Liver (tissue), 9 donors: ENCODE data around the gene CUBN. TPM values are rescaled to one million over a fixed set of nuclear protein-coding genes. Genes with fewer than 3 reads are reported as not detected.

Experiments
- DNase-seq: peaks from one replicate; pipeline ENCODE4 v3.0.0-alpha.2; 2017; ENCODE audit warnings: low spot score
- H3K27ac ChIP-seq, 2 donors: one replicate each; pipeline ENCODE4 v1.7.0; 2013; ENCODE audit warnings: inconsistent platforms in 2 of 2, low read length in 2 of 2, control low read depth in 1 of 2, low read depth in 1 of 2, mild to moderate bottlenecking in 1 of 2
- H3K27me3 ChIP-seq, 4 donors: one replicate each; pipeline versions ENCODE4 v1.6.1 to v1.7.0; 2013; ENCODE audit warnings: low read length in 3 of 4, inconsistent platforms in 1 of 4, mild to moderate bottlenecking in 1 of 4, moderate library complexity in 1 of 4; ENCODE audit not compliant: control insufficient read depth in 4 of 4, insufficient read depth in 4 of 4
- H3K36me3 ChIP-seq, 4 donors: one replicate each; pipeline versions ENCODE4 v1.6.1 to v1.7.0; 2013; ENCODE audit warnings: low read length in 3 of 4, mild to moderate bottlenecking in 3 of 4, low read depth in 1 of 4, moderate library complexity in 1 of 4; ENCODE audit not compliant: control insufficient read depth in 4 of 4, insufficient read depth in 3 of 4
- H3K4me1 ChIP-seq, 4 donors: one replicate each; pipeline versions ENCODE4 v1.6.1 to v1.7.0; 2013; ENCODE audit warnings: low read length in 3 of 4, mild to moderate bottlenecking in 3 of 4, moderate library complexity in 1 of 4; ENCODE audit not compliant: control insufficient read depth in 4 of 4, insufficient read depth in 4 of 4
- H3K4me3 ChIP-seq, 3 donors: one replicate each; pipeline versions ENCODE4 v1.6.1 to v1.7.0; 2013; ENCODE audit warnings: low read length in 3 of 3, control low read depth in 1 of 3, low read depth in 1 of 3, mild to moderate bottlenecking in 1 of 3
- H3K9ac ChIP-seq, 2 donors: one replicate each; pipeline ENCODE4 v1.7.0; 2013; ENCODE audit warnings: low read length in 2 of 2, mild to moderate bottlenecking in 2 of 2, moderate library complexity in 2 of 2, control low read depth in 1 of 2, low read depth in 1 of 2
- H3K9me3 ChIP-seq, 4 donors: one replicate each; pipeline versions ENCODE4 v1.6.1 to v1.7.0; 2013; ENCODE audit warnings: low read length in 3 of 4; ENCODE audit not compliant: control insufficient read depth in 4 of 4
- ATF3 ChIP-seq: IDR thresholded peaks from 2 replicates; pipeline ENCODE4 v1.6.1; 2016; ENCODE audit warnings: antibody characterized with exemption
- CTCF ChIP-seq: fragments of 150-350 bp; IDR thresholded peaks from 2 replicates; pipeline ENCODE4 v1.5.1; 2017; ENCODE audit warnings: improper control_type of control experiment, low read depth, low read length; ENCODE audit not compliant: missing input control
- EGR1 ChIP-seq, 2 donors: IDR thresholded peaks; 2 replicates each; pipeline ENCODE4 v1.6.1; 2016 to 2018; ENCODE audit warnings: antibody characterized with exemption in 2 of 2, low read depth in 2 of 2
- FOXA1 ChIP-seq: IDR thresholded peaks from 2 replicates; pipeline ENCODE4 v1.6.1; 2016; ENCODE audit warnings: antibody characterized with exemption
- FOXA2 ChIP-seq: IDR thresholded peaks from 2 replicates; pipeline ENCODE4 v1.6.1; 2016; ENCODE audit warnings: antibody characterized with exemption
- GABPA ChIP-seq, 2 donors: IDR thresholded peaks in 1 of 2; conservative IDR thresholded peaks in 1 of 2; 2 replicates each; pipeline ENCODE4 v1.6.1; 2016; ENCODE audit warnings: antibody characterized with exemption in 2 of 2, mild to moderate bottlenecking in 1 of 2, moderate library complexity in 1 of 2
- HNF4A ChIP-seq, 2 donors: conservative IDR thresholded peaks; 2 replicates each; pipeline ENCODE4 v1.6.1; 2016; ENCODE audit warnings: antibody characterized with exemption in 2 of 2, mild to moderate bottlenecking in 2 of 2
- HNF4G ChIP-seq: IDR thresholded peaks from 2 replicates; pipeline ENCODE4 v1.6.1; 2016; ENCODE audit warnings: antibody characterized with exemption
- JUND ChIP-seq, 2 donors: IDR thresholded peaks; 2 replicates each; pipeline ENCODE4 v1.6.1; 2016; ENCODE audit warnings: antibody characterized with exemption in 2 of 2
- MAX ChIP-seq: IDR thresholded peaks from 2 replicates; pipeline ENCODE4 v1.6.1; 2016; ENCODE audit warnings: antibody characterized with exemption
- NR2F2 ChIP-seq: IDR thresholded peaks from 2 replicates; pipeline ENCODE4 v1.6.1; 2016; ENCODE audit warnings: antibody characterized with exemption
- RAD21 ChIP-seq, 2 donors: IDR thresholded peaks; 2 replicates each; pipeline ENCODE4 v1.6.1; 2016; ENCODE audit warnings: antibody characterized with exemption in 2 of 2, mild to moderate bottlenecking in 2 of 2
- RXRA ChIP-seq, 2 donors: IDR thresholded peaks; 2 replicates each; pipeline ENCODE4 v1.6.1; 2017 to 2018; ENCODE audit warnings: antibody characterized with exemption in 2 of 2, mild to moderate bottlenecking in 1 of 2
- SP1 ChIP-seq: IDR thresholded peaks from 2 replicates; pipeline ENCODE4 v1.6.1; 2018; ENCODE audit warnings: antibody characterized with exemption, mild to moderate bottlenecking
- TAF1 ChIP-seq: conservative IDR thresholded peaks from 2 replicates; pipeline ENCODE4 v1.6.1; 2016; ENCODE audit warnings: antibody characterized with exemption, mild to moderate bottlenecking
- YY1 ChIP-seq: IDR thresholded peaks from 2 replicates; pipeline ENCODE4 v1.6.1; 2016; ENCODE audit warnings: antibody characterized with exemption, mild to moderate bottlenecking
- ZBTB33 ChIP-seq: IDR thresholded peaks from 2 replicates; pipeline ENCODE4 v1.6.1; 2016; ENCODE audit warnings: antibody characterized with exemption
- WGBS: extraction: QIAGEN DNeasy Blood & Tissue Kit; methylation state at CpG from one replicate; pipeline ENCODE4 v1.1.7; 2013; 5-methylcytosine and 5-hydroxymethylcytosine counted together
- polyA plus RNA-seq, 2 donors: library from polyadenylated mRNA; stranded (reverse) in 1 of 2; unstranded in 1 of 2; fragments of 200-250 nt in 1 of 2; fragments of >200 nt in 1 of 2; fragmentation: Nextera tagmentation in 1 of 2; extraction: Ambion mirVana in 1 of 2; gene quantifications; one replicate each; pipeline versions ENCODE4 v1.2.1 to v1.2.3, GENCODE V29; 2013 to 2015
- total RNA-seq, 2 donors: library from RNA; depleted of rRNA; stranded (reverse); fragments of >200 nt; gene quantifications; one replicate each; pipeline ENCODE4 v1.2.3, GENCODE V29; 2014
- TF ChIP-seq, protein P1 (sequence below): IDR thresholded peaks from 2 replicates; pipeline ENCODE4 v1.6.1; 2016; ENCODE audit warnings: antibody characterized with exemption, mild to moderate bottlenecking
- donor health status: healthy.
- donor health status: healthy.
- donor health status: healthy.
- donor health status: healthy.
- donor health status: healthy.

The CUBN gene
- total and polyA plus RNA-seq, 4 donors, result 0.01 to 0.67 (median 0.30) TPM

DNA sequence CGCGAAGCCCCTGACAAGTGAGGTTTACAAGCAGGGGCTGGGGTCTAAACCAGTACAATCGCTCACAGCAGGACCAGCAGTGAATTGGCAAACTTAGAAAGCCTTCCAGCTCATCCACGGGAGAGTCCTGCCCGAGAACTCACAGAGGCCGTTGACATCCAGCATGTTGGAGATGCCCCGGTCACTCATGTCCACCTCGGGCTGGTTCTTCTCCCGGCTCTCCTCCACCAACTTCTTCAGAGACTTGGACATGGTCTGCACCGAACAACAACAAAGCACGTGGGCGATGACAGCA lies 312.8 kb downstream of the CUBN start:
- Histone ChIP-seq H3K9ac (peak overlapping the region; percentile 54 to 73), H3K4me3 (peak overlapping the region; percentile 79 to 91 (median 88)), H3K27me3 (no peaks in the 10 kb centered on the region), H3K36me3 (no peaks in the 10 kb centered on the region), H3K27ac (peak overlapping the region; percentile 48 to 73), H3K4me1 (peaks cover 2 to 15% (median 7%) of the 10 kb centered on the region in 4 donors), H3K9me3 (peaks cover 0 to 4% (median 0%) of the 10 kb centered on the region in 4 donors)
- WGBS, result 10% methylated on average over 12 of the region's 12 CpGs
- DNase-seq, result no peak
- TF ChIP-seq RAD21 (IDR thresholded peaks at IDR 0.05) (no peak), FOXA2 (no peak), HNF4A (conservative IDR thresholded peaks at IDR 0.05) (no peak), HNF4G (no peak), CTCF (no peak), YY1 (no peak), FOXA1 (no peak), ATF3 (no peak), SP1 (no peak), MAX (no peak), ZBTB33 (no peak), RXRA (IDR thresholded peaks at IDR 0.05) (no peak), TAF1 (no peak), GABPA (IDR thresholded peaks at IDR 0.05 in 1 of 2, conservative IDR thresholded peaks at IDR 0.05 in 1 of 2) (no peak), EGR1 (IDR thresholded peaks at IDR 0.05; ENCODE audit: low read depth in 2 of 2) (no peak), JUND (IDR thresholded peaks at IDR 0.05) (no peak), NR2F2 (no peak)
- TF ChIP-seq, protein P1, sequence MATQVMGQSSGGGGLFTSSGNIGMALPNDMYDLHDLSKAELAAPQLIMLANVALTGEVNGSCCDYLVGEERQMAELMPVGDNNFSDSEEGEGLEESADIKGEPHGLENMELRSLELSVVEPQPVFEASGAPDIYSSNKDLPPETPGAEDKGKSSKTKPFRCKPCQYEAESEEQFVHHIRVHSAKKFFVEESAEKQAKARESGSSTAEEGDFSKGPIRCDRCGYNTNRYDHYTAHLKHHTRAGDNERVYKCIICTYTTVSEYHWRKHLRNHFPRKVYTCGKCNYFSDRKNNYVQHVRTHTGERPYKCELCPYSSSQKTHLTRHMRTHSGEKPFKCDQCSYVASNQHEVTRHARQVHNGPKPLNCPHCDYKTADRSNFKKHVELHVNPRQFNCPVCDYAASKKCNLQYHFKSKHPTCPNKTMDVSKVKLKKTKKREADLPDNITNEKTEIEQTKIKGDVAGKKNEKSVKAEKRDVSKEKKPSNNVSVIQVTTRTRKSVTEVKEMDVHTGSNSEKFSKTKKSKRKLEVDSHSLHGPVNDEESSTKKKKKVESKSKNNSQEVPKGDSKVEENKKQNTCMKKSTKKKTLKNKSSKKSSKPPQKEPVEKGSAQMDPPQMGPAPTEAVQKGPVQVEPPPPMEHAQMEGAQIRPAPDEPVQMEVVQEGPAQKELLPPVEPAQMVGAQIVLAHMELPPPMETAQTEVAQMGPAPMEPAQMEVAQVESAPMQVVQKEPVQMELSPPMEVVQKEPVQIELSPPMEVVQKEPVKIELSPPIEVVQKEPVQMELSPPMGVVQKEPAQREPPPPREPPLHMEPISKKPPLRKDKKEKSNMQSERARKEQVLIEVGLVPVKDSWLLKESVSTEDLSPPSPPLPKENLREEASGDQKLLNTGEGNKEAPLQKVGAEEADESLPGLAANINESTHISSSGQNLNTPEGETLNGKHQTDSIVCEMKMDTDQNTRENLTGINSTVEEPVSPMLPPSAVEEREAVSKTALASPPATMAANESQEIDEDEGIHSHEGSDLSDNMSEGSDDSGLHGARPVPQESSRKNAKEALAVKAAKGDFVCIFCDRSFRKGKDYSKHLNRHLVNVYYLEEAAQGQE, result no peak
